SKM-1 treated with dmso at 0.1 percent for 144 hours (cell line): ENCODE measurements around the gene MLLT3.

ENCODE experiments used
- DNase-seq: peaks from one replicate; lab custom pipeline; 2025; ENCODE audit not compliant: unreplicated experiment; lab: John Stamatoyannopoulos, UW

Gene MLLT3

GRCh38 chr9:20480249-20480648, 142.1 kb downstream of the MLLT3 start:
- no peak for DNase-seq

GRCh38 chr9:20479419-20480155, 142.7 kb downstream of the MLLT3 start:
- DNase-seq, result no peak

DNA sequence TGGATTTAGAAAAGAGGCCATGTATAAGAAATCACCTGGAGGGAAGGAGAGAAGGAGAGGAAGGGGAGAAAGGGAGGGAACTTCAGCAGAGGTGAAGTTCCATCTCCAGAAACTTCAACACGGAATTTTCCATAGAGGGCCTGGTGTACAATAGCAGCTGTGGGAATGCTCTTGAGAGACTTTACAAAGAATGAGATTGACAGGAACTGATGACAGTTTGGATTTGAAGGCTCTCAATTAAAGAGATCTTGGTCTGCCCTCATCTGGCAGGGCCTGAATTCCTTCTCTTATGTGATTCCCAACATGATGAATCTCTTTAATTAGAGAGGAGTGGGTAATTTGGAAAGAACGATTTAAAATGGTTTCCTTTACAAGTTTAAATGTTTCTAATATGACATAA, 143.5 kb downstream of the MLLT3 start:
- no peak for DNase-seq

DNA sequence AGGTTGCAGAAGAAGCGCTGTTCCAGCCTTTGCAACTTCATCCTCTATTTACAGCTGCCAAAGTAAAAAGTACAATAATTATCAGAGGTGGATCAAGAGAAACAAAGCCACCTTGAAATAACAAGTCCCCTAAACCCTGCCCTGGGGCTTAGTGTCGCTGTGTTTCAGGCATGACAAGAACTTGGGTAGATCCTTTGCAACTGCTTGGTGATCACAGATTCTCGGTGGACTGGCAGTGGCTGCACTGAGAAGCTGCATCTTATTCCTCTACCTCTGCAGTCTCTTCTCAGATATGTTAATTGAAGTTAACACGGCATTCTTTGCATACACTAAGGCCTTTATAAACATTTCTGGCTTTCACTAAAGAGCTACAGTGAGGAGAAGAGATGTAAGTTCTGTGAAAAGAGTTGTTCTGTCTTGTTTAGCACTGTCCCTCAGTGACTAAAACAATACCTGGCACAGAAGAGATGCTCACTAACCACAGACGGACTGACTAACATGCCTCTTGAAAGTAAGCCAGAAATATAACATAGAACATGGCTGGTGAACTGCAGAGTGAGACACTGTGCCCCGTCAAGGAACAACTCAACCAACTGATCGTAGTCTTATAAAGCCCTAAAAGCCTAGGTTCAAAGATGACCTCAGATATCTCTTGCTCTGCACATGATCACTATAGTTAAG, 144.2 kb downstream of the MLLT3 start:
- DNase-seq, result no peak

DNA sequence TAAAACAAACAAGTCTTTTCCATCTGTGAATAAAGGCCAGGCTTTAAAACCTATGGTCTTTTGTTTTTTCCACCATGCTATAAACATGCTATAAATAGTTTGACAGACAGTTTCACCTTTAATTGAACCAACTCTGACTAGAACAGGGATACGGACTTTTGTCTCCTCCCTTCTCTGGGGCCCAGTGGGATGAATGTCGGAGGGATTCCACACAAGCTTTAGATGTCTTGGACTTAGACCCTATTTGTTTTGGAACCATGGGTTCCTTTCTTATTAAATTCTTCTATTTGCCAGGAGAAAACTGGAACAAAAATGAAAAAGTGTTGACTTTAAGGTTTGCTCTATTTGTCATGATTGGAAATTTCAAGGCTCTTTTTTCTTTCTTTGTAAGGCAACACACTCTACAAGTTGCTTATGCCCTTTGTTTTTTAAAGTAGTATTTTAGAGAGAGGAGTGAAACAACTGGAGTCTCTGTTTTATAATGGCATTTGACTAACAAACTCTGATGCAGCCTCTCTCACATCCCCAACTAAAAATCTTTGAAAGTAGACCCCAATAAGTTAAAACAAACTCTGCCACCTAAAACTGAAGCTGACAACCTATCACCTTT, 145.3 kb downstream of the MLLT3 start:
- no peak for DNase-seq

DNA sequence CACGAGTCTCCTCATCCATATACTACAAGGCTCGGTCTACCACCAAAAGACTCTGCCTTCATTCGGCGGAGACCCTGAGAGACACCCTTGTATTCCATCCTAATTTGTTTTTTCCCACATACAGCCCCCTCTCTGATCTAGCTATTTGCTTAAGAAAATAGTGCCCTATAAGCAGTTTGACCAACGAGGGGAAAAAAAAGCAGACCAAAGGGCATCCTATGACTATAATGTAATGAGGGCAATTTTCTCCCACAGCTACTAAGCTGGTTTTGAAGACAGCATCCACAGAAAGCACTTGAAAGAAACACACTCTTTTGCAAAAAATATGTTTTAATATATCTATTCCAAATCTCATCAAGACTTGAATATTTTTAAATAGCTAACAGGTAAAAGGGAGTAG, 147.8 kb downstream of the MLLT3 start:
- DNase-seq, result no peak

- no peak for DNase-seq
Measured at GRCh38 chr9:20473515-20474013, 148.7 kb downstream of the MLLT3 start.

- DNase-seq, result no peak
Measured at GRCh38 chr9:20472342-20473045, 149.8 kb downstream of the MLLT3 start.

GRCh38 chr9:20466328-20467008, 155.8 kb downstream of the MLLT3 start:
- DNase-seq, result no peak

- no peak for DNase-seq
Measured at GRCh38 chr9:20464242-20464641, 158.1 kb downstream of the MLLT3 start.

DNA sequence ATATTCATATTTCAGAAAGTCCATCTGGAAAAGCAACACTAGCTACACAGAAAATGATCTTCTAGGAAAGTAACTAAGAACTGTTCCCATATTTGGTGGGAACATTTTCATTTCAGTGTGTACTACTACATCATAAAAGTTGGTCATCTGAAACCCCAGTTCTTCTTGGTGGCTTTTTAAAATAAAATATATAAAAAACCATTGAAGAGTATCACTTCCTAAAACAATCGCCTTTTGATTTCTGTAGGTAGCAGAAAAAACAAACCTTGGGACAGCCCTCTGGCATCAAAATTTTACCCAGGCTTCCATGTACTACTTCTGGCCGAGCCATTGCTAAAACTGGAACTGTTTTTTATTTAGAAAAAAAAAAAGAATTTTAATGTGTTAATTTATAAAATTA, 158.5 kb downstream of the MLLT3 start:
- no peak for DNase-seq

DNA sequence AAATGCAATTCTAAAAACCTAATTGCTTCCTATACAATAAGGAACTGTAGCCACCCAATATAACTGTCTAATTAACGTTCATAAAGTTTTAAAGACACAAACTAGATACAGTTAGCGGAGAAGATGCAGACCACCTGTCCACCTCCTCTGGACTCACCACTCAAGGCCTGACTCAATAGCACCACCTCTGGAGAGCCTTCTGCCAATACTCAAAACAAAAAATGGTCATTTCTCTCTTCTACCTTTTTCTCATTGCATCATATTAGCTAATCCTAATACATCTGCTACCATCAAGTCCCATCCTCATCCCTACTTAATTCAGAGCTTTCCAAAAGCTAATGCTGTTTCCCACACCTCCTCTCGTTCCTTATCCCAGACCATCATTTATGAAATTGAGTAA, 159.9 kb downstream of the MLLT3 start:
- no peak for DNase-seq

DNA sequence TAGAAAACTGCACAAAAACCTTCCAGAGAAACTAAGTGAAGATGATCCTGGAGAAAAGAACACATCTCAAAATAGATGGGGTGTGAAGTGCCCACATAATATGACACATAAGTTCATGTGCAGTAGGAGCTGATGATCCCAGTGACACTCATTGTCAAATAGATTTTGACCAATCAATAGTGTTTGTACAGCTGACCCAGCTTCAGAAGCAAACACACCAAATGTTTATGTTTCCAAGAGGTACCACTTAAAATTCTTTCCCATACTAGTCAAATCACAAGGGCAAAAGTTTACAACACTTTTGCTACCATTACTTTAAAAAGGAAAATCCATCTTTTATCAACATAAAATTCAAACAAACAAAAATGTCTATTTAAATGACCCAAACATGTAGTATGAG, 175.0 kb downstream of the MLLT3 start:
- DNase-seq, result no peak

GRCh38 chr9:20446248-20446647, 176.1 kb downstream of the MLLT3 start:
- no peak for DNase-seq

DNA sequence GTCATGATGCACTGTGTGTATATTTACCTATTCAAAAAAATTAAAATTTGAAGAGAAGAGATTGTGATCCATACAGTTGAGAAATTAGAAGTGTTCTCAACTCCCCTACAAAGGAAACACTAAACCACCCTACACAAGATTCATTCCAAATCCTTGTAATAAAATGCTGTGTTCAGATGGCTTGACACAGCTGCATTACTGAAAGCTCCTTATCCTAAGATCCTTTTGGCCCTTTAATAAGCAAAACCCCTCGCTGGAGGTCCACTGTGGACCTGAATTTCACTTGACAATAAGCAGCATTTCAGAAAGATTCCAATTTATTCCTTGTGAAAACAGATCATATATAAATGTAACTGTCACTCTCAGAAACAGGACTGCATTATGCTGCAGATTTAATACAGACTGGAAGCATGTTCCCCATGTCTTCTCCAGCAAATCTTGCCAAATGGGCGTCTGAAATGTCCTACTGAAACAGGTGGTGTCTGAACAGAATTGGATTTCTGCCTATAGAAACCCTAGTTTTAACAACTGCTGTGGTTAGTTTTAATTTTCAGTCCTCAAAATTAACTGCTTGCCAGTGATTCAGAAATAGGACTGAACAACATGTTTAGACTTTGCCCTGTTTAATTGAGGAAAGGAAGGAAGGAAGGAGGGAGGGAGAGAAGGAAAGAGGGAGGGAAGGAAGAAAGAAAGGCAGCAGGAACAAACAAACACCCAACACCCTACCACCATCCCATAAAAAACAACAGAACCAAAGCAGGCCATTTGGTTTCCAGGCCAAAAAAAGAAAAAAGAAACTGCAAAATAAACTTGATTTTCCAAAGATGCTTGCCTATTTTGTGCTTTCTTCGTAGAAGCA, 179.6 kb downstream of the MLLT3 start:
- DNase-seq, result no peak

DNA sequence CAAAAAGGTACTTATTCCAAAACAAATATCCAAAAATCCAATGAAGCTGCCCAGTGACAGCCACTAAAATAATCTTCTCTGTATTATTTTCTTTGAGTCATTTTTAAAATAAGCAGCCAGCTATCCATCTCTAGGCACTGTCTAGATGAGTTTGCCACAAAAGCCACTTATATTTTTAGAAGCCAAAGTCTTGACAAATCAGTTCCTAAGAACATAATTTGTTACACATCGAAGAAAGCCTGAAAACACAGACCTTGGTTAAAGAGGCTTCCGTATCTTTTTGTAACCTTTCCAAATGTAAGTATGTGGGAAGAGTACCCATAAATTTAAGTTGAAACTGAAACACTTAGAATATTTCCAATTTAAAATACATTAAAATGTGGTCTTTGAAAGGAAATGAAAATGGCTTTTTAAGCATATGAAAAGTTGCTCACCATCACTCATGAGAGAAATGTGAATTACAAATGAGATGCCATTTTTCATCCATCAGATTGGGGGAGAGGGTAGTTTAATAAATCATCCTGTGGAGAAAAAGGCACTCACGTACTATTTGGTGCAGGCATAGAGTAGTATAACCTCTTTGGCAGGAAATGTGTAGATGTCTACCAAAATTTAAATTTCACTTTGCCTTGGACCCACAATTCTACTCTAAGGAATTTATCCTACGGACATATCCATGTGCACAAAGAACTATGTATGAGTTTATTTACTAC, 180.4 kb downstream of the MLLT3 start:
- DNase-seq, result no peak

DNA sequence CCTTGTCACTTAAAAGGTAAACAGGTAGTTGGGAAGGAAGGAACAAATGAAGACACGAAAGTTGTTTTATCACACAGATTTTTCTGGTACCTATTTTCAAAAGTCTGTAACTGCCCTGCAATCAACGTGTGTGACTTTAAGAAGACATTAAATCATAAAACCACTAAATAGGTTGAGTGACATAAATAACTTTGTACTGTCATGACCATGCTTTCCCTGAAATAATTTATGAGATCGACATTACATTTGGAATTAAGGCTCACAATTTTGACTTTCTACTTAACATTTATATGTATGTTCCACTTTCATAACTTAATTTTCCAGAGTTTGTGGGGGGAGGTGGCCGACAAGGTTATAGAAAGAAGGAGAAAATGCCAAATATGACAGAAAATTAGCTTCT, 181.1 kb downstream of the MLLT3 start:
- DNase-seq, result no peak

GRCh38 chr9:20437476-20437875, 184.8 kb downstream of the MLLT3 start:
- no peak for DNase-seq

DNA sequence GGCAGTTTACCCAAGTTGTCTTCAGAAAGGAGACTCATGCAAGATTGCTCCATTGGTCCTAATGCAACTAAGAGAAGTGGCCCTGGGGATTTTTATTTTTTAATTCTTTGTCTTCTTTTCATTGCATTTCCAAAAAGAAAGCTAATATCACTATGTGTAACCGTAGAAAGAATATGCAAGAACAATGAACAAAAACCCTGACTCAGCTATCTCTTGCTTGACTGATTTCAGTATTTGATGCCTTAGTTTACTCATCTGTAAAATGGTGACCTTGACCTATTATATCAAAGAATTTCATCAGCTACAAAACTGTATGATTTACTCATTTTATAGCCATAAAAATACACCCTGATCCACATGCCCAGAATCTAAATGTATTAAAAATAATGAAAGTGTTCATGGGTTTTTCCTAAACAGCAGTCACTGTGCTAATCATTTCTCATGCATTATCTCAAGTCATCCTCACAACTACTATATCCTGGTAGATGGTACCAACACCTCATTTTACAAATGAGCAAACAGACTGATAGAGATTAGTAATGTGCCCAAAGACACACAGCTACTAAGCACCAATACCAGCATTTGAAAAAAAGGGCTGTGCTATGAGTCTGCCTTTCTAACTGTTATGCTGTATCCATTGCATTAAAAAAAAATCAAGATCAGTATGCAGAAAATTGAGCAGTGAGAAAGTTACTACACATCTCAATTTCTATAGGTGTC, 185.7 kb downstream of the MLLT3 start:
- DNase-seq, result no peak
